ENCODE data around the gene DELE1.
"Not testable (repeated sequence)": the region's sequence is repeated elsewhere in the genome, so short reads cannot be mapped to it uniquely, and the experiment has no call there.

The DELE1 gene

DNA sequence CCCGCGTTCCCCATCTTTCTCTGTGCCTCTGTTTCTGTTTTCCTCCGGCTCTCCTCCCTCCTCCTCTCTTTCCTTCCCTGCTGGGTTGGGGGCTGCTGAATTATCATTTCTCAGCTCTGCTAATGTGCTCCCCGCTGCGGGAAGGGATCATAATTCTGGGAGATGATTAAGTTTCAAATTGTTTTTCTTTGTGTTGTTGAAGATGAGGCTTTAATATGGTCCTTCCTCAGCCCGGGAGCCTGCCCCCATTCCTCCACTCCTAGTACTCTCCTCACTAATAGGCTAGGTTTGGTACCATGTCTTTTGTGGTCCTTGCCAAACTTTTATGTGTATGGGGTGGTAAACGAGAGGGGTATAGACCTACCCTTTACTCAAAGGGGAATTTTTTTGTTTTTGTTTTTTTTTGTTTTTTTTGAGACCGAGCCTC lies 39.8 kb upstream of the DELE1 start:
- in situ Hi-C loops (cut with MboI; ENCODE audit: low sequenced_read_pairs) = no loop called here

GRCh38 chr5:141889282-141889871 lies 34.3 kb upstream of the DELE1 start:
- in situ Hi-C loops (cut with MboI; ENCODE audit: low sequenced_read_pairs) = no loop called here

DNA sequence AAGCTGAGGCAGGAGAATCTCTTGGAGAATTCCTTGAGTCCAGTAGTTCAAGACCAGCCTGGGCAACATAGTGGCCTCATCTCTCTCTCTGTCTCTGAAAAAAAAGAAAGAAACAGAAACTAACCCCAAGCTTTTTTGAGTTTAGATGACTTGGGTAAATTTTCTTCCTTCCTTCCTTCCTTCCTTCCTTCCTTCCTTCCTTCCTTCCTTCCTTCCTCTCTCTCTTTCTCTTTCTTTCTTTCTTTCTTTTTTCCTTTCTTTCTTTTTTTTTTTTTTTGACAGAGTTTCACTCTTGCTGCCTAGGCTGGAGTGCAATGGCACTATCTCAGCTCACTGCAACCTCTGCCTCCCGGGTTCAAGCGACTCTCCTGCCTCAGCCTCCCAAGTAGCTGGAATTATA lies 33.2 kb upstream of the DELE1 start:
- in situ Hi-C loops (cut with MboI; ENCODE audit: low sequenced_read_pairs) = not testable (repeated sequence)

- in situ Hi-C loops (cut with MboI; ENCODE audit: low sequenced_read_pairs) = no loop called here
These were observed 26.2 kb upstream of the DELE1 start for GRCh38 chr5:141897425-141897824.

DNA sequence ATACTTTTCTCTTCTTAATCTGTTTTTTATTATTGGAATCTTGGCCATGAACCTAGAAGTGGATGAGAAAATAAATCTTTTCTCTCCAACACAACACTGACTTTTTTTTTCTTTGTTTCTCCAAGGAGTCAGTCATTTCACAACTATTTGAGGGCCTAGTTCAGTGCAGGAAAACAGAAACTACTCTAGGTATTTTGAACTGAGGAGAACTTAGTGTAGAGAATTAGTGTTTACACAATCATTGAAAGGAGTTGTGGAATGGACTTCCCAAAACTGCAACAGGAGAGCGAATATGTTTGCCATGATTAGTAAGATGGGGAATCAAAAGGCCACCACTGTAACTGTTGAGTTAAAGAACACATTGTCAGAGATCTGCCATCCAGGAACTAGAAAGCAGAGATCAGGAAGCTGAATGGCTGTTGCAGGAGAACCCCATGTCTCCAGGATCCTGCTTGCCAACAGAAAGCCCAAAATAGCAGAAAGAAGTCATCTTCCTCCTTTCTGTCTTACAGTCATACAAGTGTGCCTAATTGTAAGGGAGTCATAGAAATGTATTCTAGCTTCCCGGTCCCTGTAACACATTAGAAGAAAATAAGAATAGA lies 25.1 kb upstream of the DELE1 start:
- in situ Hi-C loops (cut with MboI; ENCODE audit: low sequenced_read_pairs) = no loop called here

GRCh38 chr5:141902015-141902814 lies 21.5 kb upstream of the DELE1 start:
- in situ Hi-C loops (cut with MboI; ENCODE audit: low sequenced_read_pairs) = no loop called here

DNA sequence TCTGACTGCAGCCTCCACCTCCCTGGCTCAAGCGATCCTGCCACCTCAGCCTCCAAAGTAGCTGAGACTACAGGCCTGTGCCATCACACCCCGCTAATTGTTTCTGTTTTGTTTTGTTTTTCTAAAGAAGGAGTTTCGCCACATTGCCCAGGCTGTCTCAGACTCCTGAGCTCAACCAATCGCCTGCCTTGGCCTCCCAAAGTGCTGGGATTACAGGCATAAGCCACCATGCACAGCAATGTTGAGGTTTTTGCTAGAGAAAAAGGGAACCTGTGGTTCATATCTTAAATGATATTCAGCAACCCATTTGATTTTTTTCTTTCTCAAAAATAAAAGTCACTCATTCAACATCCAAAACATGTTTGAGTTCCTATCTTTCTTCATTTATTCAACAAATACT lies 20.4 kb upstream of the DELE1 start:
- in situ Hi-C loops (cut with MboI; ENCODE audit: low sequenced_read_pairs) = no loop called here

- in situ Hi-C loops (cut with MboI; ENCODE audit: low sequenced_read_pairs) = no loop called here
These were observed 19.1 kb upstream of the DELE1 start for GRCh38 chr5:141904551-141904950.

- in situ Hi-C loops (cut with MboI; ENCODE audit: low sequenced_read_pairs) = no loop called here
These were observed 17.2 kb upstream of the DELE1 start for GRCh38 chr5:141906517-141906916.

- in situ Hi-C loops (cut with MboI; ENCODE audit: low sequenced_read_pairs) = no loop called here
These were observed 16.7 kb upstream of the DELE1 start for GRCh38 chr5:141906972-141907371.

DNA sequence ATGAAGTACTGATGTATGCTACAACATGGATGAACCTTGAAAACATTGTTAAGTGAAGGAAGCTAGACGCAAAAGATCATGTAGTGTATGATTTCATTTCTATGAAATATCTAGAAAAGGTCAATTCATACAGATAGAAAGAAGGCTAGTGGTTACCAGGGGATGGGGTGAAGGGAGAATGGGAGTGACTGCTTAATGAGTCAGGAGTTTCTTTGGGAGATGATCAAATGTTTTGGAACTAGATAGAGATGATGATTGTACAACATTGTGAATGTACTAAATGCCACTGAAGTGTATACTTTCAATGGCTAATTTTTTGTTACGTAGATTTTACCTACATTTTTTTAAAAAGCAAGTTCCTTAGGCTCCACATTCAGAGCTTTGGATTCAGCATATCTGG lies 14.9 kb upstream of the DELE1 start:
- in situ Hi-C loops (cut with MboI; ENCODE audit: low sequenced_read_pairs) = no loop called here

- in situ Hi-C loops (cut with MboI; ENCODE audit: low sequenced_read_pairs) = no loop called here
These were observed 14.5 kb upstream of the DELE1 start for GRCh38 chr5:141909212-141909611.

- in situ Hi-C loops (cut with MboI; ENCODE audit: low sequenced_read_pairs) = no loop called here
These were observed 13.4 kb upstream of the DELE1 start for GRCh38 chr5:141910271-141910673.

GRCh38 chr5:141913560-141914198 lies 10.0 kb upstream of the DELE1 start:
- in situ Hi-C loops (cut with MboI; ENCODE audit: low sequenced_read_pairs) = no loop called here

GRCh38 chr5:141914199-141914743 lies 9.4 kb upstream of the DELE1 start:
- in situ Hi-C loops (cut with MboI; ENCODE audit: low sequenced_read_pairs) = no loop called here

- in situ Hi-C loops (cut with MboI; ENCODE audit: low sequenced_read_pairs) = no loop called here
These were observed 8.9 kb upstream of the DELE1 start for GRCh38 chr5:141914797-141915196.

- in situ Hi-C loops (cut with MboI; ENCODE audit: low sequenced_read_pairs) = no loop called here
These were observed 7.8 kb upstream of the DELE1 start for GRCh38 chr5:141915881-141916336.

DNA sequence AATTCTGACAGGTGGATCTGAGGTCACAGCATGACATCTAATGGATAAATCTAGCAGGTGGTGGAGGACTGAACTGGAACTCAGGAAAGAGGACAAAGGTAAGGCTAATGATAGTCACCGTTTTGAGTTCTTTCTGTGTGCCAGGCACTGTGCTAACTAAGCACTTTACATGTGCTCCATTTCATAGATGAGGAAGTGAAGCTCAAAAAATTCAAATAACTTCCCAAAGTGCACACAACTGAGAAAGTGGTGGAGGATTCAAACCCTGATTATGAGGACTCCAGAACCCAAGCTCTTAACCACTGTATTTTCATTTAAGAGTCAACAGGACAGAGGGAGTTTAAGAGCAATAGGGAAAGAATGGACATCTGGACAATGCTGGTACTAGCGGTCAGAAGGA lies 7.1 kb upstream of the DELE1 start:
- in situ Hi-C loops (cut with MboI; ENCODE audit: low sequenced_read_pairs) = no loop called here

DNA sequence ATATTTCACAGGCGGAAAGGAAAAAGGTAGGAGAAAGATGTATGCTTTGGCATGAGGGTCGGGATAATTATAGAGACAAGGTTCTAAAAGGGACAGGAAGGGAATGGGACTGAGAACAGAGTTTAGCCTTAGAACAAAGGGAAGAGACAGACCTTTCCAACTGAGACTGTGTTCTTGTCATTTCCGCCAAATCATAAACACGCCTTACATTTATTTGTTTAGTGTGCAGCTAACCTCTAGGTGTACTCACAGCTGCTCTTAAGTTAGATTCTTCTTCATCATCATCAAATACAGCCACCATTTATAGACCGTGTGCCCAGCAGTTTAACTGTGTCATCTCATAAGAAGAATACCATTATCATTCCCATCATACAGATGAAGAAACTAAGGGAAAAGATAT lies 5.9 kb upstream of the DELE1 start:
- in situ Hi-C loops (cut with MboI; ENCODE audit: low sequenced_read_pairs) = no loop called here

GRCh38 chr5:141919218-141920119 lies 4.2 kb upstream of the DELE1 start:
- in situ Hi-C loops (cut with MboI; ENCODE audit: low sequenced_read_pairs) = no loop called here
